GM19438 (cell line): Measurements from ENCODE around the gene POLR3C.
A peak's percentile ranks its signal among the peaks of the same experiment; 100 is the strongest.
"Not testable (repeated sequence)": the region's sequence is repeated elsewhere in the genome, so short reads cannot be mapped to it uniquely, and the experiment has no call there.

Experiments
- ATAC-seq: cut with Tn5 transposase; IDR thresholded peaks from one replicate; pipeline ENCODE4 v1.9.1; 2021; ENCODE audit warnings: low read depth; ENCODE audit not compliant: unreplicated experiment

The POLR3C gene

GRCh38 chr1:145818095-145818494 is 5.9 kb upstream of the POLR3C start:
- ATAC-seq = not testable (repeated sequence)

DNA sequence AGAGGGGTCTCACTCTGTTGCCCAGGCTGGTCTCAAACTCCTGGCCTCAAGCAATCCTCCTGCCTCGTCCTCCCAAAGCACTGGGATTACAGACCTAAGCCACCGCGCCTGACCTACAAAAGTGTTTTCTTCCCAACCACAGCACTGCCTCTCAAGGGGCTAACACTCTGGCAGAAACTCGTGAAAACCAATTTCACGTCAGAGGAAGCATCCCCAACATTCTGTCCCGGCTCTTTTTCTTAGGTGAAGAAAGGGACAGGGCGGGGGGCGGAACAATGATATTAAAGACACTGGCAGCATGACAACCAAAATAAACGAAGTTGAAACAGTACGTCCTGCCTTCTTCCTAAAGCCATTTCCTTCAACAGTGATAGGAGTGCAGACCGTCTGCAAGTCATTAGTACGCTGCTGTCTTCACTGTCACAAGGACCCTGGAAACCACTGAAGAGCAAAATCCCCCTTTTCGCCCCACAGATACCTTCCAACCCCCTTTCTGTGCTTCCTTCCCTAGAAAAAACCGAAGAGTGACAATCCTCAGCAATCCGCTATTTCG is 1.1 kb upstream of the POLR3C start:
- ATAC-seq = not testable (repeated sequence)

DNA sequence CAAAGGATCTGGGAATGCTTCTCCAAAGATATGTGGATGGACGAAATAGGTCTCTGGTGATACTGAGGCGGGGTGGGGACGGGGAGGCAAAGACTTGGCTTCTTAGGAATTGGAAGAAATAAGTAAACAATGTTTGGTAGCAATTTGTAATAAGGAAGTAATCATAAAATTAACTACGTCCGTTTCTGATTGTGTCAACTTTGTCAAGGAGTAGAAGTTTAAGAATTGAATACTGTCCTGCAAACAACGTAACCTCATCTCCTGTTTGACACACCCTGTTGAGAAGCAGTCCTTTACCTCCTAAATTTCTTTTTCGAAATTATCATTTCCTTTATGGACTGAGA is 471 bp downstream of the POLR3C start:
- ATAC-seq = no peak

DNA sequence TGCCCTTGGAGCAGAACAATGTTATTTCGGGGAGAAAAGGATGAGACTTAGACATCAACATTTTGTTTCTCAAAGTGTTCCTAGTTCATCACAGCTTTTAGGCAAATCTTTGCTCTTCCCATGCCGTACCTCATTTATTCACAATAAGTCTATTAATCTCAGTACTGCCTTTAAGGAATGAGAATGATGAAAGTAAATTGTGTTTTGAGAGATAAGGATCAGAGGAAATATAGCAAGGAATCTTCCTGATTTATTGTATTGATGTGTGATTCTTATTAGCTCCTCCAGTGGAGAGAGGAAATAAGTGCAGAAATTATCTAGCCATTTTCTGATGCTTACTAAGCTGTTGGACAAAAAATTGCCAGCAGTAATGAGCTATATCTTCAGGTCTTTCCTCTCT is 2.0 kb downstream of the POLR3C start:
- ATAC-seq = no peak

GRCh38 chr1:145827966-145828365 is 4.0 kb downstream of the POLR3C start:
- no peak for ATAC-seq

DNA sequence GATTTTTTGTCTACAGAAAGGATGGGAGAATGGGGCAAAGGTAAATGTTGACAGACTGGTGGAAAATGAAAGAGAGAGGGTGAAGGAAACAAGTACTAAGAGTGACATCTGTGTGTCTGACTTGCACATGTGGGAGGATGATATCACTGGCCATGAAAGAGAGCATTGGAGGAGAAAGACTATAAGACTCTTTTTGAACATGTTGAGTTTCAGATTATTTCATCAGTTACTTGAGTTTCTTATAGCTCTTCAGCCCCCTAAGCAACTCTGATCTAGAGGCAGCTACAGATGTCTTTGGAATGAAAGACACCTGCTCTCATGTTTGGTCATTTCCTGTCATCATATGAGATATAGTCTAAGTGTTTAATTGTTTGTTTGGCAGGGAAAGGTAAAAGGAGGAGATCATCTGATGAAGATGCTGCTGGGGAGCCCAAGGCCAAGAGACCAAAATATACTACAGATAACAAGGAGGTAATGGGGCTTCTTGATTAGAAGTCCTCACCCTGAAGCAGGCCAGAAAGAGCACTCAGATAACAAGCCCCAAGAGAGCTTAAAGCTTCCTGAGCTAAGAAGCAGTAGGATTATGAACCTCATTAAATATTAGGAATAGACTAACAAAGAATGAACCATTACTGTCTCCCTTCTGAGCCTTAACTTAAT is 4.5 kb downstream of the POLR3C start:
- ATAC-seq = no peak

DNA sequence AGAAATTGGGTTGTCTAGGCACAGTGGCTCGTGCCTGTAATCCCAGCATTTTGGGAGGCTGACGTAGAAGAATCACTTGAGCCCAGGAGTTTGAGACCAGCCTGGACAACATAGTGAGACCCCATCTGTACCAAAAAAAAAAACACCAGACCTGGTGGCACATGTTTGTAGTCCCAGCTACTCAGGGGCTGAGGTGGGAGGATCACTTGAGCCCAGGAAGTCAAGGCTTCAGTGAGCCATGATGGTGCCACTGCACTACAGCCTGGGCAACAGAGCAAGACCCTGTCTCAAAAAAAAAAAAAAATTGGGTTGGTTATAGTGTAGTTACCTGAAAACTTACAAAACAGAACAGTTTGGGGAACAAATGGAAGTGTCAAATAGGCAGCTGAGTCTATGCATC is 6.8 kb downstream of the POLR3C start:
- not testable (repeated sequence) for ATAC-seq

GRCh38 chr1:145837656-145838055 is 13.7 kb downstream of the POLR3C start:
- ATAC-seq = no peak

DNA sequence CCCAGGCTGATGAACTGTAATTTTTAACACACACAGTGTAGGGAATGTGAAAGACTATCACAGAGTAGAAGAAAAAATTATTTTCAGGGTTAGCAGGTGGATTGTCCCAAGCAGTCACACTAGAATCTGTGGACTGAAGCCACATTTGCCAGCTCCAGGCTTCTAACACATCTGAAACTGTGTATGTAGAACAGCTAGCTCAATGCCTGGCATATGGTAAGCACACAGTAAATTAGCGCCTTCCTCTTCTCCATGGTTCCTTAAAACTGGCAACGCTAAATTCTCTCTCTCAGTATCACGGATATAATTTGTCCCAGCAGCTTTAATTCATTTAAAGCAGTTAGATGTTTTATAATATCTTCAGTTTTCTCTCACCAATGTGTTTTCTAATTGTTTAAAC is 19.0 kb downstream of the POLR3C start:
- no peak for ATAC-seq

DNA sequence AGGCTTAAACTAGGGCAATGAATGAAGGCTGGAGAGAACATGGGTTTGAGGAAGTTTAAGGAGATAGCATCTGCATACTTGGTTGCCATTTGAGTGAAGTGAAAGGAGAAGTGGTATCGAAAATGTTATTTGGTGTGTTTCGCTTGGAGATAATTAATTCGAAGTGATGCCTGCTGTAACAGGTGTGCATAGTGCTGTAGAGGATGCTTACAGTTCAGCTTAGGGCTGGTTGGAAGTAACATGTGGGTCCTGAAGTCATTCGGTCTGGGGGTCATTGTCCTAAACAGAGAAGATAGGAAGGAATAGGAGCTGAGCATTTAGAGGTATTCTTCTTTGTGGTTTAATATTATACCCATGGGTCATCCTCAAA is 21.1 kb downstream of the POLR3C start:
- ATAC-seq = peak; percentile 79

- peak; percentile 65 for ATAC-seq
Observed at GRCh38 chr1:145845514-145846161, 21.6 kb downstream of the POLR3C start, which contains the start of gene NUDT17. TSS of gene NUDT17 (plus strand) at chr1:145845630. CDS start at chr1:145845641, 11 bp downstream.

DNA sequence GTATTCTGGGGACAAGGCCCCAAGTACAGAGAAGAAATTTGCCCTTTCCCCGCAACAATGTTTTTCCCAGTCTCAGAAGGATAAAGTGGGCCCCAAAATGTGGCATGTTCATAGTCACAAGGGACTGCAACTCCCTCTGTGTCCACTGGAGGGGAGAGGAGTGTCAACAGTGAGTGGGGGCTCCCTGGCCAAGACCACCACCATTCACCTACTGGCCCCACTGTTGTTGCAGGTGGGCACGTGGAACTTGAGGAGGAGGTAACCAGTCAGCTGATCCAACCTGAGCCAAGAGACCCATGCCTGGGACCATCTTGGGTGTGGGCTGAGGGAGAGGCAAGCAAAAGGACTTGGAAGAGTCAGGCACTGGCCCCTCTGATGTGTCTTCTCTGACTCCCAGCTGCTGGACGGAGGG is 22.2 kb downstream of the POLR3C start:
- ATAC-seq = no peak

GRCh38 chr1:145847827-145848226 is 23.8 kb downstream of the POLR3C start:
- no peak for ATAC-seq

DNA sequence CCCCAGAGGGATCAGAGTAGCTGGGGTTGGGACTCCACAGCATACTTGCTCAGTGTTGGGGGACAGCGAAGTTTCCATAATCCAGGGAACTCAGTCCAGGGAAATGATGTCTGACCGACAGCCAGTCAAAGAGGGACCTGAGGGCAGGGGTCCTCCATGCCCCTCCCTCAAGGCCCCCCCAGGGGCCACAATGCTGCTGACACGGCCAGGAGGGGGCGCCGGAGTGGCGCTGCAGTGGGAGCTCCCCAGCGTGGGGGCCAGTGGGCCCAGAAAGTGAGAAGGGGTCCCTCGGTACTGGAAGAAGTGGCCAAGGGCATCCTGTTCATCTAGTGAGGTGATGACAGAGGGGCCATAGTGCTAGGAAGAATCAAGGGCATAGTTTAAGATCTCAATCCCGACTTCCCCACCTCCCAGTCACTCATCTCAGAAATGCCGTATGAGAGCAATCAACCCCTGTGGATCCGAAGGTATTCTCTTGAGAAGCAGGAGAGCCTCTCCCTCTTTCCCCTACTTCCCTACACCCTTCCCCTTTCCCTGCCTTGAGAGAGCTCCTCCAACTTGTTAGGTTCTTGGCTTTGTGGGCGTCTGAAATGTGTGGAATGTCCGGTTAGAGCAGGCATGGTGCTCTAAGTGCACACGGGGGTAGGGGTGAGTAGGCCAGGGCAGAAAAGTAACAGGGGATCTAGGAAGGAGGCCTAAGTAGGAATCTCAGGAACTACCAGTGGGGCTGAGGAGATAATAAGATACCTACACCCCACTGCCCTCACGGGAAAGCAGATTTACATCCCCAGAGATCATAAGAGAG is 25.6 kb downstream of the POLR3C start:
- ATAC-seq = no peak

GRCh38 chr1:145855426-145855948 is 31.5 kb downstream of the POLR3C start:
- no peak for ATAC-seq

DNA sequence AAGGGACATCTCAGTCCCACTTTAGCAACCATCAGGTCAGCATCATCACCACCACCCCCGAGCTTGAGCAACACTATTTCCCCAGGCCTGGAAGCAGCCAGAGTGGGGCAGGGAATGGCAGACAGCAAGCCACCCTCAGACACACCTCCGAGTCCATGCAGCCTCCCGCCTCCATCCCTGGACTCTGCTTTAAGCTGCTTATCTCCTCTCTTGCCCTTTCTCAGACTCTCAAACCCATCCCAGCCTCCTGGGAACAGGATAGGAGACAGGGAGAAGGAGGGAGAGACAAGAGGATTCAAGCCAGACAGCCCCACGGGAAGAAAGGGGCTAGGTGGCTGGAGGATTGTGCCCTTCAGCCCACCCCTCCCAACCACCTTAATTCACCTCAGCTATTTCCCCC is 33.2 kb downstream of the POLR3C start:
- no peak for ATAC-seq

GRCh38 chr1:145858238-145858900 is 34.4 kb downstream of the POLR3C start:
- ATAC-seq = peak; percentile 16

DNA sequence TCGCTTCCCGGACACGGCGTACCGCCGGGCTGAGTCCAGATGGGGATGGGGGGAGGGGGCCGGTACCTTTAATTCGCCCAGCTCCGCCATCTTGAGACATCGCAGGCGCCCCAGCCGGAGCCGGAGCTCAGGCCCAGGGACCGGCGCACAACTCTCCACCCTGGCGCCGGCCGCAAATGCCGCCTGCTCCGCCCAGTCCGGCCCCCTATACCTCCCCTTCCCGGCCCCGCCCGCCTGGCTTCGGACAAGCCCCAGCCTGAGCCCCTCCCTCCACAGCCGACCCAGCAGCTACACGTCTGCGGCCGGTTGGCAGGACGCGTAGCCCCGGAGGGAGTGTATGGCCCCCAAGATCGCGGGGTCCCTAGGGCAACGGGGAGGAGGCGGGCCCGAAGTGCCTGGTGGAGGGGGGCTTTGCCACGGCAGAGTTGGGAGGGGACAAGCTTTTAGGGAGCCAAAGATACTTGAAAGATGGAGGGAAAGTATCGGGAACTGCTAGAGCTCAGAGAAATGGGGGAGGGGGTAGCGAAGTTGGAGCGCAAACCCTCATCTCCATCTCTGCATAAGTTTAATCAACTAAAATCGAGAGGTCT is 35.0 kb downstream of the POLR3C start, which contains the start of gene PIAS3:
TSS of gene PIAS3 (minus strand) at position 181 of the 590 bp plus-strand sequence. CDS start at position 90, 91 bp downstream.
- ATAC-seq = peak; percentile 75

DNA sequence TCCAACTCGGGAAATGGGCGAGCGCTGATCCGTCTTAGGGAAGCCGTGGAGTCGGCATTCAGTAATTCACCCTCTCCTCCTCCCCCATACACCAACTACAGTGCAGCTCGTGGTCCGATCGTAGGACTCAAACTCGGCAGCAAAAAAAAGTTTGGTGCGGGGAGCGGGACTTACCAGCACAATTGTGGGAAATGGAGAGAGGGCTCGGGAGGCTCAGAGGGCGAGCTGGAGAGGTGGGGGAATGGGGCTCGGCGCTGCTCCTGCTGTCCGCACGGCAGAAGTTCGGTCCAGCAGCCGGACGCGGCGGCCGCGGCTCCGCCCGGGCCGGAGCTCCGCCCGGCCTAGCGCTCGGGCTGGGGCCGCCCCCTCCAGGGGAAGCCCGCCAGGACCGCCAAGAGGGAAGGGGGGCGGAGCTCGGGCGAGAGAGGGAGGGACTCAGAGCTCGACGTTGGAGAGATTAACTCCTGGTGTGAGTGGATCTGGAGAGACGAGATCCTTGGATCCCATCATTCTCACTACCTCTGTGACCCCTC is 35.6 kb downstream of the POLR3C start:
- peak; percentile 73 for ATAC-seq
